Central memory CD8-positive, alpha-beta T cell (primary cell): ENCODE data around the gene NUDC.
"Not testable (repeated sequence)": the region's sequence is repeated elsewhere in the genome, so short reads cannot be mapped to it uniquely, and the experiment has no call there.

Experiments used
- ATAC-seq: fragments of 150-1000 bp; cut with Tn5 transposase; replicated peaks from 2 replicates; pipeline ENCODE4 v1.10.0; 2022; ENCODE audit warnings: mild to moderate bottlenecking, moderate FRiP score, moderate number of reproducible peaks; ENCODE audit not compliant: poor library complexity, severe bottlenecking; ENCODE audit errors: extremely low read depth
- DNase-seq, 2 donors: peaks; one replicate each; pipeline ENCODE4 v3.0.0; 2021; ENCODE audit warnings: low spot score in 2 of 2
- H3K27ac Mint-ChIP-seq: one replicate; pipeline ENCODE4 v1.8.0; 2022; ENCODE audit warnings: low read depth, mild to moderate bottlenecking, moderate library complexity, mixed read lengths
- H3K27me3 Mint-ChIP-seq: one replicate; pipeline ENCODE4 v1.8.0; 2022; ENCODE audit warnings: mixed read lengths
- H3K36me3 Mint-ChIP-seq: one replicate; pipeline ENCODE4 v1.8.0; 2022; ENCODE audit warnings: mild to moderate bottlenecking, moderate library complexity, mixed read lengths; ENCODE audit not compliant: insufficient read depth
- H3K4me1 Mint-ChIP-seq: one replicate; pipeline ENCODE4 v1.8.0; 2022; ENCODE audit warnings: mixed read lengths
- H3K4me3 Mint-ChIP-seq: one replicate; pipeline ENCODE4 v1.8.0; 2022; ENCODE audit warnings: mild to moderate bottlenecking, moderate library complexity, mixed read lengths
- H3K9me3 Mint-ChIP-seq: one replicate; pipeline ENCODE4 v1.8.0; 2022; ENCODE audit warnings: mixed read lengths

Gene NUDC

GRCh38 chr1:26921540-26922430 lies at the start of gene NUDC:
Gene NUDC, plus strand, starts transcription at chr1:26921743. Its CDS starts 106 bp downstream, at chr1:26921849.
- H3K9me3 Mint-ChIP-seq, result no peaks in the 10 kb centered on the region
- H3K27ac Mint-ChIP-seq, result peak within 1 kb of the TSS; percentile 92
- DNase-seq, result peak; percentile 92 to 93
- peak; percentile 95 for ATAC-seq
- H3K36me3 Mint-ChIP-seq, result peaks cover 31% of the 10 kb centered on the region
- H3K4me1 Mint-ChIP-seq, result peaks cover 39% of the 10 kb centered on the region
- H3K27me3 Mint-ChIP-seq, result no peaks in the 10 kb centered on the region
- H3K4me3 Mint-ChIP-seq, result peak within 1 kb of the TSS; percentile 87

GRCh38 chr1:26873097-26873496 lies 48.4 kb upstream of the NUDC start:
- H3K4me3 Mint-ChIP-seq, H3K4me1 Mint-ChIP-seq, H3K36me3 Mint-ChIP-seq, DNase-seq, H3K27ac Mint-ChIP-seq, ATAC-seq, H3K27me3 Mint-ChIP-seq, H3K9me3 Mint-ChIP-seq: not testable (repeated sequence)

GRCh38 chr1:26874896-26875295 lies 46.6 kb upstream of the NUDC start:
- no peak overlapping the region for H3K27ac Mint-ChIP-seq

GRCh38 chr1:26877326-26877725 lies 44.2 kb upstream of the NUDC start:
- no peak overlapping the region for H3K4me3 Mint-ChIP-seq
- H3K9me3 Mint-ChIP-seq, result no peaks in the 10 kb centered on the region
- H3K4me1 Mint-ChIP-seq, result no peaks in the 10 kb centered on the region
- H3K36me3 Mint-ChIP-seq, result peaks cover 24% of the 10 kb centered on the region
- DNase-seq, result no peak
- no peak overlapping the region for H3K27ac Mint-ChIP-seq
- no peak for ATAC-seq
- H3K27me3 Mint-ChIP-seq, result no peaks in the 10 kb centered on the region

More at GRCh38 chr1:26874896-26875295, 46.6 kb upstream of the NUDC start:
- Mint-ChIP-seq H3K4me1 (no peaks in the 10 kb centered on the region), H3K27me3 (no peaks in the 10 kb centered on the region), H3K36me3 (peaks cover 8% of the 10 kb centered on the region), H3K4me3 (no peak overlapping the region), H3K9me3 (no peaks in the 10 kb centered on the region)
- ATAC-seq (no peak), DNase-seq (no peak)

GRCh38 chr1:26879793-26880192 lies 41.8 kb upstream of the NUDC start:
- DNase-seq, result no peak
- ATAC-seq, result no peak
- no peaks in the 10 kb centered on the region for H3K27me3 Mint-ChIP-seq
- no peak overlapping the region for H3K4me3 Mint-ChIP-seq
- H3K36me3 Mint-ChIP-seq, result peaks cover 43% of the 10 kb centered on the region
- no peak overlapping the region for H3K27ac Mint-ChIP-seq
- no peaks in the 10 kb centered on the region for H3K9me3 Mint-ChIP-seq
- H3K4me1 Mint-ChIP-seq, result peaks cover 8% of the 10 kb centered on the region

- not testable (repeated sequence) for ATAC-seq, H3K27me3 Mint-ChIP-seq, DNase-seq, H3K4me3 Mint-ChIP-seq, H3K27ac Mint-ChIP-seq, H3K9me3 Mint-ChIP-seq
- Mint-ChIP-seq H3K4me1 (peaks cover 12% of the 10 kb centered on the region), H3K36me3 (peaks cover 56% of the 10 kb centered on the region)
These were observed 39.9 kb upstream of the NUDC start for GRCh38 chr1:26881611-26882010.

- Mint-ChIP-seq H3K4me3 (no peak overlapping the region), H3K27me3 (no peaks in the 10 kb centered on the region), H3K9me3 (no peaks in the 10 kb centered on the region), H3K36me3 (peaks cover 67% of the 10 kb centered on the region), H3K4me1 (peaks cover 16% of the 10 kb centered on the region), H3K27ac (no peak overlapping the region)
- no peak for ATAC-seq
- no peak for DNase-seq
These were observed 38.7 kb upstream of the NUDC start for GRCh38 chr1:26882696-26883463.

GRCh38 chr1:26887125-26887524 lies 34.4 kb upstream of the NUDC start:
- DNase-seq, result no peak

GRCh38 chr1:26888231-26888630 lies 33.3 kb upstream of the NUDC start:
- Mint-ChIP-seq H3K9me3 (no peaks in the 10 kb centered on the region), H3K27ac (peak overlapping the region; percentile 92), H3K27me3 (no peaks in the 10 kb centered on the region), H3K36me3 (peaks cover 74% of the 10 kb centered on the region), H3K4me1 (peaks cover 37% of the 10 kb centered on the region), H3K4me3 (peak overlapping the region; percentile 96)
- ATAC-seq (no peak), DNase-seq (no peak)

More at GRCh38 chr1:26887125-26887524, 34.4 kb upstream of the NUDC start:
- no peak for ATAC-seq
- Mint-ChIP-seq H3K27me3 (no peaks in the 10 kb centered on the region), H3K9me3 (no peaks in the 10 kb centered on the region), H3K27ac (no peak overlapping the region), H3K36me3 (peaks cover 72% of the 10 kb centered on the region), H3K4me1 (peaks cover 37% of the 10 kb centered on the region), H3K4me3 (no peak overlapping the region)

- DNase-seq (peak; percentile 53 to 58), ATAC-seq (peak; percentile 94)
- peaks cover 29% of the 10 kb centered on the region for H3K4me1 Mint-ChIP-seq
- H3K27ac Mint-ChIP-seq, result peak within 1 kb of the TSS; percentile 92
- peak within 1 kb of the TSS; percentile 96 for H3K4me3 Mint-ChIP-seq
- H3K27me3 Mint-ChIP-seq, result no peaks in the 10 kb centered on the region
- H3K36me3 Mint-ChIP-seq, result peaks cover 68% of the 10 kb centered on the region
- H3K9me3 Mint-ChIP-seq, result no peaks in the 10 kb centered on the region
These were observed 31.7 kb upstream of the NUDC start, which contains the start of gene GPN2 for GRCh38 chr1:26889551-26890466. Gene GPN2, minus strand, starts transcription at chr1:26890283. Its CDS starts 187 bp downstream, at chr1:26890096.

- DNase-seq (no peak), ATAC-seq (peak; percentile 26)
- Mint-ChIP-seq H3K4me1 (peaks cover 25% of the 10 kb centered on the region), H3K36me3 (peaks cover 66% of the 10 kb centered on the region), H3K27me3 (no peaks in the 10 kb centered on the region), H3K27ac (peak overlapping the region; percentile 92), H3K4me3 (peak overlapping the region; percentile 96), H3K9me3 (no peaks in the 10 kb centered on the region)
These were observed 31.1 kb upstream of the NUDC start for GRCh38 chr1:26890467-26890796.

- no peak overlapping the region for H3K4me3 Mint-ChIP-seq
- peaks cover 19% of the 10 kb centered on the region for H3K4me1 Mint-ChIP-seq
- DNase-seq (no peak), ATAC-seq (no peak)
- H3K36me3 Mint-ChIP-seq, result peaks cover 56% of the 10 kb centered on the region
- H3K27me3 Mint-ChIP-seq, result no peaks in the 10 kb centered on the region
- no peak overlapping the region for H3K27ac Mint-ChIP-seq
- H3K9me3 Mint-ChIP-seq, result no peaks in the 10 kb centered on the region
These were observed 27.3 kb upstream of the NUDC start for GRCh38 chr1:26894263-26894662.
